ENCODE results near the gene MIR17HG.

MIR17HG gene

GRCh38 chr13:91369441-91369831 is 21.9 kb downstream of the MIR17HG start:
- peak in 1 of 4 experiments; percentile 4 for DNase-seq

- no peak for DNase-seq
Measured at GRCh38 chr13:91370501-91370900, 23.0 kb downstream of the MIR17HG start.

GRCh38 chr13:91372911-91373310 is 25.4 kb downstream of the MIR17HG start:
- no peak for DNase-seq

GRCh38 chr13:91375116-91375729 is 27.7 kb downstream of the MIR17HG start:
- DNase-seq, result no peak

- DNase-seq, result no peak
Measured at GRCh38 chr13:91381371-91381770, 33.9 kb downstream of the MIR17HG start.

GRCh38 chr13:91383836-91384235 is 36.3 kb downstream of the MIR17HG start:
- no peak for DNase-seq

GRCh38 chr13:91384896-91385295 is 37.4 kb downstream of the MIR17HG start:
- DNase-seq, result no peak

- DNase-seq, result no peak
Measured at GRCh38 chr13:91389186-91389585, 41.7 kb downstream of the MIR17HG start.

- no peak for DNase-seq
Measured at GRCh38 chr13:91397595-91397994, 50.1 kb downstream of the MIR17HG start.

- DNase-seq, result peak; percentile 39 to 64 (median 58)
Measured at GRCh38 chr13:91398413-91399188, 51.1 kb downstream of the MIR17HG start, which contains the start of gene GPC5. Gene GPC5 (plus strand): TSS chr13:91398621.

- DNase-seq, result no peak
Measured at GRCh38 chr13:91399189-91400062, 51.9 kb downstream of the MIR17HG start.

- no peak for DNase-seq
Measured at GRCh38 chr13:91400063-91400399, 52.5 kb downstream of the MIR17HG start.

- no peak for DNase-seq
Measured at GRCh38 chr13:91400671-91401070, 53.2 kb downstream of the MIR17HG start.

GRCh38 chr13:91401920-91402319 is 54.4 kb downstream of the MIR17HG start:
- no peak for DNase-seq

Measured in activated CD4-positive, CD25-positive, alpha-beta regulatory T cell (primary cell).